Type B pancreatic cell (in vitro differentiated cells): ENCODE data around the gene RRP8. TPM values are rescaled to one million over a fixed set of nuclear protein-coding genes. Genes with fewer than 3 reads are reported as not detected.

Experiments used
- DNase-seq: peaks from one replicate; pipeline ENCODE4 v3.0.0; 2021; ENCODE audit warnings: mixed read lengths; ENCODE audit not compliant: unreplicated experiment; ENCODE audit errors: extremely low spot score
- H3K27ac Mint-ChIP-seq: 2 replicates; pipeline ENCODE4 v1.8.0; 2021; ENCODE audit warnings: mild to moderate bottlenecking, mixed read lengths
- H3K27me3 Mint-ChIP-seq: 2 replicates; pipeline ENCODE4 v1.8.0; 2021; ENCODE audit warnings: mixed read lengths
- H3K36me3 Mint-ChIP-seq: 2 replicates; pipeline ENCODE4 v1.8.0; 2021; ENCODE audit warnings: mixed read lengths
- H3K4me1 Mint-ChIP-seq: one replicate; pipeline ENCODE4 v1.8.0; 2021; ENCODE audit warnings: mixed read lengths; ENCODE audit not compliant: unreplicated experiment
- H3K4me3 Mint-ChIP-seq: 2 replicates; pipeline ENCODE4 v1.8.0; 2021; ENCODE audit warnings: mild to moderate bottlenecking, mixed read lengths
- H3K9me3 Mint-ChIP-seq: 2 replicates; pipeline ENCODE4 v1.8.0; 2021; ENCODE audit warnings: mixed read lengths
- CTCF ChIP-seq: fragments of 200-600 bp; sonication (generic); conservative IDR thresholded peaks from 2 replicates; pipeline ENCODE4 v1.5.0; 2021; ENCODE audit warnings: antibody characterized with exemption, mild to moderate bottlenecking
- total RNA-seq: library from RNA; stranded (reverse); gene quantifications from 2 replicates; pipeline ENCODE4 v1.2.1, GENCODE V29; 2021; ENCODE audit warnings: low replicate concordance

Gene RRP8
- total RNA-seq, 1 donor from 2014 or later, result 23.5 TPM

GRCh38 chr11:6559369-6559768 is 44.0 kb downstream of the RRP8 start:
- DNase-seq, result no peak
- H3K36me3 Mint-ChIP-seq, result peaks cover 3% of the 10 kb centered on the region
- no peak overlapping the region for H3K27ac Mint-ChIP-seq
- no peaks in the 10 kb centered on the region for H3K9me3 Mint-ChIP-seq
- H3K4me1 Mint-ChIP-seq, result no peaks in the 10 kb centered on the region
- H3K4me3 Mint-ChIP-seq, result no peak overlapping the region
- no peaks in the 10 kb centered on the region for H3K27me3 Mint-ChIP-seq
- TF ChIP-seq CTCF, result no peak

- no peaks in the 10 kb centered on the region for H3K4me1 Mint-ChIP-seq
- no peaks in the 10 kb centered on the region for H3K9me3 Mint-ChIP-seq
- H3K36me3 Mint-ChIP-seq, result peaks cover 3% of the 10 kb centered on the region
- H3K4me3 Mint-ChIP-seq, result no peak overlapping the region
- no peak overlapping the region for H3K27ac Mint-ChIP-seq
- no peak for DNase-seq
- no peak for TF ChIP-seq CTCF
- H3K27me3 Mint-ChIP-seq, result no peaks in the 10 kb centered on the region
Observed at GRCh38 chr11:6557761-6558674, 45.4 kb downstream of the RRP8 start.

- no peak for DNase-seq
- H3K36me3 Mint-ChIP-seq, result no peaks in the 10 kb centered on the region
- H3K27ac Mint-ChIP-seq, result no peak overlapping the region
- H3K9me3 Mint-ChIP-seq, result no peaks in the 10 kb centered on the region
- H3K4me3 Mint-ChIP-seq, result no peak overlapping the region
- TF ChIP-seq CTCF, result no peak
- no peaks in the 10 kb centered on the region for H3K4me1 Mint-ChIP-seq
- no peaks in the 10 kb centered on the region for H3K27me3 Mint-ChIP-seq
Observed at GRCh38 chr11:6557063-6557462, 46.4 kb downstream of the RRP8 start.

GRCh38 chr11:6556139-6556949 is 47.1 kb downstream of the RRP8 start:
- Mint-ChIP-seq H3K4me3 (no peak overlapping the region), H3K27me3 (no peaks in the 10 kb centered on the region), H3K4me1 (no peaks in the 10 kb centered on the region), H3K27ac (no peak overlapping the region), H3K9me3 (no peaks in the 10 kb centered on the region), H3K36me3 (no peaks in the 10 kb centered on the region)
- TF ChIP-seq CTCF, result no peak
- no peak for DNase-seq

- TF ChIP-seq CTCF, result no peak
- Mint-ChIP-seq H3K4me3 (no peak overlapping the region), H3K27ac (no peak overlapping the region), H3K27me3 (no peaks in the 10 kb centered on the region), H3K9me3 (no peaks in the 10 kb centered on the region), H3K36me3 (no peaks in the 10 kb centered on the region), H3K4me1 (no peaks in the 10 kb centered on the region)
- no peak for DNase-seq
Observed at GRCh38 chr11:6554828-6555706, 48.3 kb downstream of the RRP8 start.
